NCI-H2171 (cell line): ENCODE results near the gene FIS1.
"Not testable (repeated sequence)": the region's sequence is repeated elsewhere in the genome, so short reads cannot be mapped to it uniquely, and the experiment has no call there.

Experiments used
- DNase-seq: peaks from one replicate; lab custom pipeline; 2025; lab: John Stamatoyannopoulos, UW

FIS1 gene

GRCh38 chr7:101203740-101204738, 40.8 kb downstream of the FIS1 start:
- not testable (repeated sequence) for DNase-seq

GRCh38 chr7:101202603-101202918, 42.3 kb downstream of the FIS1 start:
- no peak for DNase-seq

- DNase-seq: no peak
Measured at GRCh38 chr7:101201695-101202602, 42.9 kb downstream of the FIS1 start.

GRCh38 chr7:101200862-101201599, 43.9 kb downstream of the FIS1 start, which contains the start of gene MOGAT3:
TSS of gene MOGAT3 (minus strand) at chr7:101201036. CDS start at chr7:101200854, 182 bp downstream.
- DNase-seq: no peak

GRCh38 chr7:101200504-101200861, 44.4 kb downstream of the FIS1 start:
- DNase-seq: no peak

- not testable (repeated sequence) for DNase-seq
Measured at GRCh38 chr7:101199522-101199921, 45.4 kb downstream of the FIS1 start.

- DNase-seq: no peak
Measured at GRCh38 chr7:101198476-101198875, 46.4 kb downstream of the FIS1 start.

GRCh38 chr7:101197991-101198390, 46.9 kb downstream of the FIS1 start:
- no peak for DNase-seq

GRCh38 chr7:101195884-101196283, 49.0 kb downstream of the FIS1 start:
- no peak for DNase-seq
